ENCODE results near the gene SRGAP3. TPM values are rescaled to one million over a fixed set of nuclear protein-coding genes. Genes with fewer than 3 reads are reported as not detected.
"Not testable (repeated sequence)": the region's sequence is repeated elsewhere in the genome, so short reads cannot be mapped to it uniquely, and the experiment has no call there.

SRGAP3 gene
- total RNA-seq, 1 donor from 2014 or later = 0.99 TPM

DNA sequence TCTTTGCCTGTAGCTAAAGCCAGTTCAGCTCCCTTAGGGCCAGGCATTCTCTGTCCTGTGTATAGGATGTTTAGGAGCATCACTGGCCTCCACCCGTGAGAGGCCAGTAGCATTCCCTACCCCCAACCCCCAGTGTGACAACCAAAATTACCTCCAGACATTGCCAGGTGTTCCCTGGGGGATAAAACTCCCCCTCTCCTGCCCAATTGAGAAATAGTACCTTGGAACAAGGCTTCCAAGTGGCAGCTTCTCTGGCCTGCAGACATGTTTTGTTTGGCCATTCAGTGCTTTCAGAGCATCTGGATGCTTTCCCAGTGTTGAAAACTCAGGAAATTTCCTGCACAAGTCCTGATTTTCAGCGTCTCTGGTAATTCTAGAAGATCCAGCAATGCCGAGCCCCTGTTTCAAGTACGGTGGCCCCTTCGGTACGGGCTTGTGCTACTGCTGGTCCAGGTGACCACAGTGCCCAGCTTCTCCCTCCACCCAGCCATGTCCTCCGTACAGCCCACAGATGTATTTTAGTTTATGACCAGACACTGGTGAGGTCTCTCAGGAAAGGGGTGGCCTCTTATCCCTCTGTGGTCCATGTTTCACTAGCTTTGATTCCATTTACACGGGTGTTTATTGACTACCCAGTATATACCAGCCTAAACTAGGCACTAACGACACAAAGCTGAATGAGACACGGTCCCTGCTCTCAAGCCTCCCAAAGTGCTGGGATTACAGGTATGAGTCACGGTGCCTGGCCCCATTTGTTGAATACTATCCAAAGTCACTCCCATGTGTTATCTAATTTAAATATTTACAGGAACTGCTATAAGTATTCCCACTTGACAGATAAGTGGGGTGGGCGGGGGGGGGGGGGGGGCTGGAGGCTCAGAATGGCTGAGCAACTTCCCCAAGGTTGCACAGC is 160.7 kb downstream of the SRGAP3 start:
- Mint-ChIP-seq H3K27me3 (ENCODE audit: low read depth) (peaks cover 16% of the 10 kb centered on the region), H3K9me3 (ENCODE audit: low read depth) (no peaks in the 10 kb centered on the region), H3K4me3 (ENCODE audit: unreplicated experiment) (no peak overlapping the region), H3K27ac (ENCODE audit: unreplicated experiment) (peak overlapping the region; percentile 81), H3K4me1 (ENCODE audit: low read depth) (peaks cover 19% of the 10 kb centered on the region), H3K36me3 (ENCODE audit: low read depth) (peaks cover 1% of the 10 kb centered on the region)
- no peak for DNase-seq (ENCODE audit: low spot score)
- TF ChIP-seq, protein P1, sequence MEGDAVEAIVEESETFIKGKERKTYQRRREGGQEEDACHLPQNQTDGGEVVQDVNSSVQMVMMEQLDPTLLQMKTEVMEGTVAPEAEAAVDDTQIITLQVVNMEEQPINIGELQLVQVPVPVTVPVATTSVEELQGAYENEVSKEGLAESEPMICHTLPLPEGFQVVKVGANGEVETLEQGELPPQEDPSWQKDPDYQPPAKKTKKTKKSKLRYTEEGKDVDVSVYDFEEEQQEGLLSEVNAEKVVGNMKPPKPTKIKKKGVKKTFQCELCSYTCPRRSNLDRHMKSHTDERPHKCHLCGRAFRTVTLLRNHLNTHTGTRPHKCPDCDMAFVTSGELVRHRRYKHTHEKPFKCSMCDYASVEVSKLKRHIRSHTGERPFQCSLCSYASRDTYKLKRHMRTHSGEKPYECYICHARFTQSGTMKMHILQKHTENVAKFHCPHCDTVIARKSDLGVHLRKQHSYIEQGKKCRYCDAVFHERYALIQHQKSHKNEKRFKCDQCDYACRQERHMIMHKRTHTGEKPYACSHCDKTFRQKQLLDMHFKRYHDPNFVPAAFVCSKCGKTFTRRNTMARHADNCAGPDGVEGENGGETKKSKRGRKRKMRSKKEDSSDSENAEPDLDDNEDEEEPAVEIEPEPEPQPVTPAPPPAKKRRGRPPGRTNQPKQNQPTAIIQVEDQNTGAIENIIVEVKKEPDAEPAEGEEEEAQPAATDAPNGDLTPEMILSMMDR (IDR thresholded peaks at IDR 0.05) = no peak

DNA sequence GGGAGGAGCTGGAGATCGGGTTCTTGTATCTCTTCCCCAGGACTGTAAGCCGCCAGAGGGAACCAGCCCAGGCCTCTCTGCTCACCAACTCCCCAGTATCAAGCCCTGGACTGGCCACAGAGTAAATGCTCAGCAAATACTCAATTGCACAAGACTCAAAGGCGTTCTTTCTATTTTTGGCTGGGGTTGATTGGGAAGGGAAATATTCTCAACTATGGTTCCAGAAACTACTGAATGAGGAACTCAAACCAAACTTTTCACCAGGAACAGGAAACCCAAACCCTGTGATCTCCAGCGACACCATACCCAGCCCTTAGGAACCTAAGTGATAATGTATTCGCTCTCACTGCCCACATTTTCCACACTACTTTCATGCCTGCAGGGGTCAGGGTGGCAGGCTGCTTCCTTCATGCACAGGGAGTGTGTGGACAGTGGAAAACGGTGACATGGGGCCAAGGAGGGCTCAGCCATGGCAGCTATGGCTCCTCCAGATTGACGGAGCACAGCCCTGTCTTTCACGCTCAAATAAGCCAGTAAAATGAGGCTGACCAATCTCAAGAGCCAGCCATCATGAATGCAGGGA is 161.5 kb downstream of the SRGAP3 start:
- H3K27ac Mint-ChIP-seq (ENCODE audit: unreplicated experiment) = peak overlapping the region; percentile 28
- DNase-seq (ENCODE audit: low spot score) = no peak
- H3K4me1 Mint-ChIP-seq (ENCODE audit: low read depth) = peaks cover 19% of the 10 kb centered on the region
- H3K27me3 Mint-ChIP-seq (ENCODE audit: low read depth) = peaks cover 10% of the 10 kb centered on the region
- H3K9me3 Mint-ChIP-seq (ENCODE audit: low read depth) = no peaks in the 10 kb centered on the region
- H3K4me3 Mint-ChIP-seq (ENCODE audit: unreplicated experiment) = no peak overlapping the region
- TF ChIP-seq, protein P1 (IDR thresholded peaks at IDR 0.05) = no peak
- H3K36me3 Mint-ChIP-seq (ENCODE audit: low read depth) = peaks cover 1% of the 10 kb centered on the region

GRCh38 chr3:9085428-9085827 is 164.0 kb downstream of the SRGAP3 start:
- H3K27me3 Mint-ChIP-seq (ENCODE audit: low read depth); H3K27ac Mint-ChIP-seq (ENCODE audit: unreplicated experiment); H3K9me3 Mint-ChIP-seq (ENCODE audit: low read depth); DNase-seq (ENCODE audit: low spot score); H3K4me3 Mint-ChIP-seq (ENCODE audit: unreplicated experiment); H3K36me3 Mint-ChIP-seq (ENCODE audit: low read depth): not testable (repeated sequence)
- peaks cover 19% of the 10 kb centered on the region for H3K4me1 Mint-ChIP-seq (ENCODE audit: low read depth)

DNA sequence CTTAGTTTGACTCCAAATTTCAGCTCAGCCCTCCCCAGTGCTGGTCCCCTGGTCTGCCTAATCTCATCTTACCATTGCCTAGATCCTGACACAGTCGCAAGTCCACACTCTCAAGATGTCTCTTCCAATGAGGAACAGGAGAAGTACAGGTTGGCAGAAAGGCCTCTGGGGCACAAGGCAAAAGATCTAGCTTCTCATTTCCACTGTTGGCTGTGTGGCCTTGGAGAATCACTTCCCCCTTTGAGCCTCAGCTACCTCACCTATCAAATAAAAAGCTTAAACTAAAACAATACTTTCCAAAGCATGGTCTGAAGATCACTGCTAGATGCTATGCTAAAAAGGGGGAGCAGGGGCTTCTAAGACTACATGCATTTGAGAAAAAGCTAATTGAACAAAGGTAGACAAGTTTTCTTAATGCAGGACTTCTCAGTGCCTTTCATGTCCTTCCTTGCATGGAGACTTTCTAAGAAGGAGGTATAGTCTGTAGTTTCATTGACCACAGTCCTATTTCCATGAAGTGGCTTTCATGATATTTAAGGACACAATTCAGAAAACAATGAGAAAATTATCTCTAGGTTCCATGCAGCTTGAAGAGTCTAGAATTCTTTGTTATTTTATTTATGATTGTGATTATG is 168.1 kb downstream of the SRGAP3 start:
- H3K27me3 Mint-ChIP-seq (ENCODE audit: low read depth) = no peaks in the 10 kb centered on the region
- TF ChIP-seq, protein P1 (IDR thresholded peaks at IDR 0.05) = no peak
- no peaks in the 10 kb centered on the region for H3K36me3 Mint-ChIP-seq (ENCODE audit: low read depth)
- H3K9me3 Mint-ChIP-seq (ENCODE audit: low read depth) = peaks cover 7% of the 10 kb centered on the region
- peaks cover 6% of the 10 kb centered on the region for H3K4me1 Mint-ChIP-seq (ENCODE audit: low read depth)
- no peak overlapping the region for H3K4me3 Mint-ChIP-seq (ENCODE audit: unreplicated experiment)
- no peak overlapping the region for H3K27ac Mint-ChIP-seq (ENCODE audit: unreplicated experiment)
- DNase-seq (ENCODE audit: low spot score) = no peak

- H3K27ac Mint-ChIP-seq (ENCODE audit: unreplicated experiment) = no peak overlapping the region
- H3K4me3 Mint-ChIP-seq (ENCODE audit: unreplicated experiment) = no peak overlapping the region
- H3K27me3 Mint-ChIP-seq (ENCODE audit: low read depth) = no peaks in the 10 kb centered on the region
- no peaks in the 10 kb centered on the region for H3K36me3 Mint-ChIP-seq (ENCODE audit: low read depth)
- TF ChIP-seq, protein P1 (IDR thresholded peaks at IDR 0.05) = no peak
- peaks cover 6% of the 10 kb centered on the region for H3K4me1 Mint-ChIP-seq (ENCODE audit: low read depth)
- H3K9me3 Mint-ChIP-seq (ENCODE audit: low read depth) = peaks cover 7% of the 10 kb centered on the region
- no peak for DNase-seq (ENCODE audit: low spot score)
Measured at GRCh38 chr3:9080163-9080562, 169.3 kb downstream of the SRGAP3 start.
